Esophagus squamous epithelium (tissue), 4 donors: Measurements from ENCODE around the gene MTCH2.

ENCODE experiments used
- CTCF ChIP-seq, 6 experiments: fragments of 450-650 bp in 4 of 6; fragments of 200-600 bp in 2 of 6; sonication (generic) in 2 of 6; IDR thresholded peaks; one replicate each; pipeline ENCODE4 v1.5.1; 2016 to 2019; ENCODE audit warnings: antibody characterized with exemption in 6 of 6, mild to moderate bottlenecking in 4 of 6, moderate library complexity in 4 of 6
- POLR2A ChIP-seq, 4 donors: fragments of 450-650 bp; IDR thresholded peaks; one replicate each; pipeline ENCODE4 v1.6.1; 2017; ENCODE audit warnings: antibody characterized with exemption in 4 of 4, mild to moderate bottlenecking in 4 of 4, moderate library complexity in 3 of 4

GRCh38 chr11:47668665-47669064, 26.3 kb upstream of the MTCH2 start:
- TF ChIP-seq CTCF (IDR thresholded peaks at IDR 0.05) (no peak), POLR2A (IDR thresholded peaks at IDR 0.05) (no peak)
